DMS 273 (cell line): Measurements from ENCODE around the gene GRHL1.
A peak's percentile ranks its signal among the peaks of the same experiment; 100 is the strongest.

ENCODE experiments used
- DNase-seq: peaks from one replicate; lab custom pipeline; 2025; ENCODE audit not compliant: unreplicated experiment; lab: John Stamatoyannopoulos, UW

Gene GRHL1

DNA sequence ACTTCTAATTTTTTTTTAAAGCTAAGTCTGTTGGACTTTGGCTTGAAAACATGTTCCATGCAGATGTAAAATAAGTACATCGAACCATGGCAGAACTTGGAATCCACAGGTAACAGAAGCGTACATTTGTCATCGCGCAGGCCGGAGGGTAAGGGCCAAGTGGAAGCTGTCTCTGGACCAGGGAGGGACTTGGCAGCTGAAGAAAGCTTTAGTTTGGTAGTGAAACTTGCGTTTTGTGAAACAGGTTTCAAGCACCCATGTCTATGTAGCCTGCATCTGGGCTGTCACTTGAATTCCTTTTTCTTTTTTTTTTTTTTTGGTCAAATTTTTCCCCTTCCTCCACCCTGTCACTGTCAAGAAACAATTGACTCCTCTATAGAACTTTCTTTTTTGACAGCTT, 20.4 kb downstream of the GRHL1 start:
- no peak for DNase-seq

DNA sequence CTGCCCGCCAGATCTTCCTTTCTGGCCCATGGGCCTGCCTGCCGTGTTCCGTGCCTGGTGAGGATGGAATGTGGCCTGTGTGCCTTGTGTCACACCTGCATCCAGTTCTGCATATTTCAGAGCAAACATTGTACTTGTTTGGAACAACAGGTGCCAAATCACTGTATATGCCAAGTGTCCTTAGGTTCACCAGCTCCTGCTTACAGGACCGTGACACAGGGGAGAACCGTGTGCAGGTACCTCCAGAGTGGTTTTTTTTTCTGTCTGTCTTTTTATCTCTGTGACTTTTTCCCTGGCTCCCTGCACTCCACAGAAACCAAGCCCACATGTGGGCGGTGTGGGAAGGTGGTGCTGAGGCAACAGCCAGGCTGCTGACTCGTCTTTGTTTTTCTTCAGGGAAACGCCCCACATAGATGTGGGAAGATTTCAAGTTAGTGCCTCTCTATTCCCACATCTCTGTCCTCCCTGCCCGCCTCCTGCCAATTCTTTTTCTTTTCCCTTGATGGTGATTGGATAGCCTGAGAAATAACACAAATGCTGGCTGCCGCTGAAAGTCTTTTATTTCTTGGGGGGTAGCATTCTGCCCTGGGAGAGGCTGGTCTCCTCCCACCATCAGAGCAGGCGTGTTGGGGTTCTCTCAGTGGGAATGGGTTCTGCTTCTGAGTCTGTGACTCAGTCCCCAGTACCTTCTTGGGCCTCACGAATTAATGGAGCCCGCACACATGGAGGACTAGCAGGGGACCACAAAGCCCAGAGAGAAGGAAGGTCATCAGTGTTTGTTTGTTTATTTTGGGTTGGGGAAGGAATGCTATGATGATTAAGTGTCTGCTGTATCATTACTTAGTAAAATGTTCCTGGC, 21.4 kb downstream of the GRHL1 start:
- DNase-seq: no peak

DNA sequence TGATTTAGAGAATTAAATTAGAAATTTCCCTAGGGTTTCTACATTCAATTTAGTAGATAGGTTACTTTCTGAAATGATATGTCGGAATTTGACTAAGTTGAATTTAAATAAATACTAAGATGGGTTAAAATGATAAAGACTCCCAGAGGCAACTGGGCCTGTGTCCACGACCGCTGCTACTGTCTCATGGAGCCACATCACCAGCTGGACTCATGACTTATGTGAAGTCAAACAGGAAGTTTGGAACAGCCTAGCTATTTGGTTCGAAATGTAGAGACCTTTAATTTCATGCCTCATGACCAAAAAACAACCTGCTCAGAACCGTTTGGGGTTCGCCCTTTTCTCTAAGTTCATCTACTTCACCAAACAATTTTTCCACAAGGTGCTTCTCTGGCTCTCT, 22.2 kb downstream of the GRHL1 start:
- DNase-seq: no peak

DNA sequence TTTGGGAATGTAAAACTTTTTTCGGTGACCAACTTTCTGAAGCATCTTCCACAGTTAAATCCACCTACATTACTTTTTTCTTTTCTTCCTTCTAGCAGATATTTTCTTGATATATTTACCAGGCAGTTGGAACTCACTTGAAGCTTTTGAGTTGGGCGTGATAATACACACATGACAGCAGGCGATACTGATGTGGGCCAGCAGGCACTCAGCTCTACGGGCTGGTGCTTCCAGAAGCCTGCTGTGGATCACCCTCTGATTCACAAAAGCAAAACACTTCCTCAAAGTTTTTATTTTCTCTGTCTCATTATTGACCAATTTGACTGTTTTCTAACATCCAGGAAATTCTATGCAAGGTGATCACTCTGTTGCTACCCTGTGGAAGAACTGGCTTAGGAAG, 22.9 kb downstream of the GRHL1 start:
- DNase-seq: no peak

DNA sequence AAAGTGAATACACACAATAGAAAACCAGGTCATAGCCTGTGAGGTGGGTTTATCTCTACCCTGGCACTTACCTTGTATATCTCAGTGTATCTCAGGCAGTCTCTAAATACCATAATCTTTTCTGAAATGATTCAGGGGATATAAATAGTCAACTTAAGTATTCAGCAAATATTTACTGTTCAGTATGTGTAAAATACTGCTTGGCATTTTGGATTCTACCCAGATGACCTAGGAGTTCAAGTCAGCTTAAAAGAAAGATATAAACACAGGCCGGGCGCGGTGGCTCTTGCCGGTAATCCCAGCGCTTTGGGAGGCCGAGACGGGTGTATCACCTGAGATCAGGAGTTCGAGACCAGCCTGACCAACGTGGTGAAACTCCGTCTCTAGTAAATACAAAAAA, 23.8 kb downstream of the GRHL1 start:
- DNase-seq: no peak

DNA sequence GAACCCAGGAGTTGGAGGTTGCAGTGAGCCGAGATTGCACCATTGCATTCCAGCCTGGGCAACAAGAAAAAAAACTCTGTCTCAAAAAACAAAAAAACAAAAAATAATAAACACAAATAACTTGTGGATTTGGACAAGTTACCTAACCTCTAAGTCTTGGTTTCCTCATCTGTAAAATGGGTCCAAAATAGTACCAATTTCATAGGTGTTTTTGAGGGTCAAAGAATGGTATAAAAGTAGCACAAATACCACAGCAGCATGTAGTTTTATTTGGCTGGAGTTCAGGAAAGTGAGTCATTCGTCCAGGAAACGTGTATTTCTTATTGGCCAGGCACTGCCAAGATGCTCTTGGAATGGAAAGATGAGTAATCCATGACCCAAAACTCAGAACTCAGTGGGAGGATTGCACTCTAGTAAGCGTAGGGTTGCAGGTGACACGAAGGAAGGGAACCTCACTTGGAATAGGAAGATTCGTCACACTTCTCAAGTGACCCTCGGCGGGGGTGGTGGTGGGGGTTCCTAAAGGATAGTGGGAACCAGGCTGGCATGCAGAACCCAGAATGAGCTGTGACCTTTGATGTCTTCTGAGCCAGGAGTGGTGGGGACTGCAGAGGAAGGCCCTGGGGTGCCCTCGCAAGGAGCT, 24.4 kb downstream of the GRHL1 start:
- DNase-seq: peak; percentile 54

DNA sequence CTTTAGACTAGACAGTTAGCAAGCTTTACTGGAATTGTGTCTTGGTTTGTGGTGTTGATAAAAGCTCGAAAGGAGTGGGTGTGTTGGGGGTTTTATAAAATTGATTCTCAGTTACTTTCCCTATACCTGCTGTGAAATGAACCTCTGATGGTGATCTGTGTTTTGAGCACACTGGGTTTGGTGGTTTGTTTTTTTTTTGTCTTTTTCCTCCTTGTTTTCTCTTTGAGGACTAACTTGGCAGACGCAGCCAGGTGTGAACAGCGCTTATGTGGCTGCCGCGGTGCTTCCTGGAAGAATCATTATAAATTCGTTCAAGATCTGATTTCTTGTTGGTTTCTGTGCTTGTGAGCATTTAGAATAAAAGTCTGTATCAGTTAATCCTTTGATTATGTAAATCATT, 28.5 kb downstream of the GRHL1 start:
- no peak for DNase-seq

DNA sequence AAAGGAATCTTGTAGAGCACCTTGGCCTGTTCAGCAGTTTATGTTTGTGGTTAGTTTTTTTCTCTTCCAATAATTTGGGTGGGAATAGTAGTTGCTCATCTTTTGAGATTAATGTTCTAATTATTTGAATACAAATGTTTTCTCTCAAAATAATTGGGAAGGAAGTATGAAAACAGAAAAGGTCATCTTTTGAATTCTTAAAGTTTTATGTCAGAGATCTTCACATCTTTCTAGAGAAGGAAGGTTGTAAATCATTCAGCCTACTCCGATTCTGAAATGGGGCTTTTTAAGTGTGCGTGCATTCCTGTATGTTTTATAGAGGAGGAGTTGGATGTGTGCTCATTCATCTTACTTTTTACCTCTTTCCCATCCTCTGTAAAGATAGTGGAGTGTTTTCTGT, 29.0 kb downstream of the GRHL1 start:
- no peak for DNase-seq

DNA sequence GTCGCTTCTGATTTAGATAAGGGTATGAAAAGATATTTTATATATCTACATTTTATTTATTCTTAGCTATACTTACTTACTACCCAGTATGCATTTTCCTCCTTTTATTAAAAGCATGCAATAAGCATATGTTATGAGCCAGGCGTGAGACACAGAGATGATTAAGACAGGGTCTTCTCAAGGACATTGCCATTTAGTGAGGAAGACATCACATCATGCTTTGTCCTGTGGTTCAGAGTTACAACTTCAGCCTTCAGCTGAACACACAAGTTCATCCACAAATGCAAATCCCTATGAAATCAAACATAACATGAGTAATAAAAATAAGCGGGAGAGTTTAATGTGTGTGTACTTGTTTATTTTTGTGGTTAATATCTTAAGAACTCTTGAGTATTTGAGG, 30.2 kb downstream of the GRHL1 start:
- no peak for DNase-seq

DNA sequence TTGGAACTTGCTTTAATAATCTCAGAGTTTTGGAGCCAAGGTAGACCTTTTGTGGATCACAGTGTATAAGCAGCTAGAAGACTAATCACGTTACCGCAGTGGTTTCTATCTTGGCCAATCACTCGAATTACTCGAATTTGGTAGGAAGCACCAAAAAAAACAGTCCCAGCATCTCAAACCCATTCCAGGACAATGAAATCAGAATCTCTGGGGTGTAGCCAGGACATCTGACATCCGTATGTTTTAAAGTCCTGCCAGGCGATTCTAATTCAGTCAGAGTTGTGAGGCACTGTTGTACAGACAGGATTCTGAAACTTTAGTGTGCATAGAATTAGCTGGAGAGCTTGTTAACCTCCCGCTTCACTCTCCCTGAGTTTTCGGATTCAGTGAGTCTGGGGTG, 30.8 kb downstream of the GRHL1 start:
- DNase-seq: no peak

DNA sequence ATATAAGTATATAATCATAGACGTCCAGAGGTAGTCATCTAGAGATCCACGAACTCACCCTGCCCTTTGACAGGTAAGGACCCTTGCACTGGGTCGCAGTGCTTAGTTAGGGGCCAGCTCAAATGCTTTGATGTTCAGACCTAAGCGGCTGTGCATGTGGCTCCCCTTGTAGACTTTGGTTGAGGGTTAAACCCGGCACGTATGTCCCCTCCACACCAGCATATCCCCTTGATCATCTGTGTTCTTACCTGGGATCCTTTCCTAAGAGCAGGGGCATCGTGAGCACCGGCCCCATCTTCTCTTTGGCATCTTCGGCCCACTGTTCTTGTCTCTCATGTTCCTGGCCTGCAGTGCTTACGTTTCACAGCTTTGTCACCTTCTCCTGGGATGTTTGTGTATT, 31.4 kb downstream of the GRHL1 start:
- no peak for DNase-seq

DNA sequence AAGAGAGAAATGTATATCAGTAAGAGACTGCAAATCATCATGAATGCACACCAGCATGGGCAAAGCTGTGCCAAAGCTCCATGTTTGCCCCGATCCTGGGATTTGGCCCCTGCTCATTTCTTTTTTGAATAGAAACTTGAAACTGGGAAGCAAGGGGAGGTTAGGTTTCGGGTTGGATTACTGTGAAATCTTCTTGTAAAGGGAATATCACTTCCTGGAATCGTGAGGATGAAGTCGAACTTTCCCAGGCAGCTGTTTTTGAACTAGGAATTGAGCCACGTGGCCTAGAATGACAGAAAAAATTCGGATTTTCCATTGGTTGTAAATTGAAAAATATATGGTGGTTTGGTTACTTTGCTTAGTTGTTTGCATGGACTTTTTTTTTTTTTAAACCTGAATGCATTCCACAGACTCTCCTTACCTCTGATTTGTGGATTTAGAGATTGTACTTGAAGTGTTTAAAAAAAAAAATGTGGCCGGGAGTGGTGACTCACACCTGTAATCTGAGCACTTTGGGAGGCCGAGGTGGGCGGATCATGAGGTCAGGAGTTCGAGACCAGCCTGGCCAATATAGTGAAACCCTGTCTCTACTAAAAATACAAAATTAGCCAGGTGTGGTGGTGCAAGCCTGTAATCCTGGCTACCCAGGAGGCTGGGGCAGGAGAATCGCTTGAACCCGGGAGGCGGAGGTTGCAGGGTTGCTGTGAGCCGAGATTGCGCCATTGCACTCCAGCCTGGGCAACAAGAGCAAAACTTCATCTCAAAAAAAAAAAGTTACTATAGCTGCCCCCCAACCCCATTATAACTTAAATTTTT, 32.1 kb downstream of the GRHL1 start:
- DNase-seq: no peak

DNA sequence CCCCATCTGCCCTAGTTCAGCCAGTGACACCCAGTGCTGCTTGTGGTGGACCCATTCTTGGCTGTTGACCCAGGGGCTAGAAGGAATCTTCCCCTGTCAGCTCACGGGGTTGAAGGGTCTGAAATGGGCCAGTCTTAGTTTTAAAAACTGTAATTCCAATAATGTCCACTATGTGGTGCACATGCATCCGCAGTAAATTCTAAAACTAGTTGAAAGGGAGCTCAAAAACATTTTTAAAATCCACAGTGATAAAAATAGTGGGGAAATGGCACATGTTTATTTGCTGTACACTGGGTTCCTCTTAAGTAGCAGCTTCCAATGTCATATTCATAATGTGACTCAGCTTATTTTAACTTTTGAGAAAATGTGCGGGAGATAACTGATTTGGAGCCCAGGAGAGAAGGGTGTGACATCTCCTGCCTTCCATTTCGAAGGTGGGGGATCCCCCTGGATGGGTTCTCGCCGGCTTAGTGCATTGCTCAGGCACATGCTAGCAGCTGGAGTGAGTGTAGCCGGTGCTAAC, 32.8 kb downstream of the GRHL1 start:
- peak; percentile 75 for DNase-seq

DNA sequence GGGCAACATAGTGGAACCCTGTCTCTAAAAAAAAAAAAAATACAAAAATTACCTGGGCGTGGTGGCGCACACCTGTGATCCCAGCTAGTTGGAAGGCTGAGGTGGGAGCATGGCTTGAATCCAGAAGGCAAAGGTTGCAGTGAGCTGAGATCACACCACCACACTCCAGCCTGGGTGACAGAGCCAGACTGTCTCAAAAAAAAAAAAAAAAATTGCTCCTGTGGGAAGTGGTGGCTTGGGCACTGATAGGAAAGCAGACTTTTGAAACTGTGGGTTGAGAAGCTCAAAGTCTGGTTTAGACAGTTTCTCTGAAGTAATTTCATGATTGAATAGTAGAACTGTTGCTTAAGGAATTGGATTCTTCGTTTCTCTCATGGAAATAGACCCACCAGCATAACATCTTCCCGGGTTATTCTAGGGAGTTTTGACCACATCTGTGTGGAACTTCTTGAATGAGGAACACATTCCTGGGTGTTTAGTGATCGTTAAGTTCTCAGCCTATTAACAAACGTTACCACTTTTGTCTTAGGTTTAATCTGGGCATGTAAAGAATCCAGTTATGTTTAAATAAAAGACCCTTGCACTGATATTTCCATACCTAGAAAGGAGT, 33.5 kb downstream of the GRHL1 start:
- no peak for DNase-seq

DNA sequence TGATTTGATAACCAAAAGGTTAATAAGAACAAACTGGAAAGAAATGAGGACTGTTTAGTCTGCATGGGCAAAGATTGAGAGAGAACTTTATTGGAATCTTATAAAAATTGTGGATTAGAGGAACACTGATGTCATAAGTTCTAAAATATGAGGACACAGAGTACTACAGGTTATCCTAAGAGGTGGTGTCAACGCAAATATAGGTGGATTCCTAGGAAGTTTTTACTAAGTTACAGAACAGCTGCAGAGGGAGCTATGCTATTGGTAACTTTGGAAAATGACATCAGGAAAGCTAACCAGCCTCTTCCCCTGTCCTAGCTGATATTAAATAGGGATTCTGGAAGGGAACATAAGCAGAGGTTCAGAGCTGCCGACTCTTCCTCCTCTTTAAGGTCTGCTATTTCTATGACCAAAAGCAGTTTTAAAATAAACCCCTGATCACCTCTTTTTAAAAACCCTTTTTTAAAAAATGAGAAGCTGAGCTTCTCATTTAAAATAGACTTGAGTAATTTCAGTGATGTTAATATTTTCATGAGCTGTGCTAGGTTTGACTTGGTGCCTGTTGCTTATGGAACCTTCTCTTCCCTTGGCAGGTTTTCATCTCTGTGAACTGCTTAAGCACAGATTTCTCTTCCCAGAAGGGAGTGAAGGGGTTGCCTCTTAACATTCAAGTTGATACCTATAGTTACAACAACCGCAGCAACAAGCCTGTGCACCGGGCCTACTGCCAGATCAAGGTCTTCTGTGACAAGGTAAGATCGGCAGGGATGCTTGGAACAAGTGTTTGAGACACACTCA, 34.2 kb downstream of the GRHL1 start:
- DNase-seq: no peak

DNA sequence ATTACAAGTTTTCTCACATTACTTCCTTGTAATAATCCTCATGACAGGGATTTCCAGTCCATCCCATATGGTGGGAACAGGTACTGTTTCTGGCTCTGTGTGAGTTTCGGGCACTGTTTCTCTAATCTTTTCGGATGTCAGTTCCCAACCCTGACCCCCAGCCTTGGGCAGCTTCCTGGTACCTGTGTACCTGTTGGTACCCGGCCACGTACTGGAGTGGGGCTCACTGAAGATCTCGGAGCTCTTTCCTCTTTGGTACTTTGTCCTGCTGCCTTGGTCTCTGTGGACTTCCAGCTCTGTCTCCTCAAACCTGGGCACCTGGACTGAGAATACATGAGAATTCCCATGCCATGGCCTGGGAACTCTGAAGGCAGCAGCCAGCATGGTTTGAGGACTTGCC, 36.8 kb downstream of the GRHL1 start:
- DNase-seq: no peak

DNA sequence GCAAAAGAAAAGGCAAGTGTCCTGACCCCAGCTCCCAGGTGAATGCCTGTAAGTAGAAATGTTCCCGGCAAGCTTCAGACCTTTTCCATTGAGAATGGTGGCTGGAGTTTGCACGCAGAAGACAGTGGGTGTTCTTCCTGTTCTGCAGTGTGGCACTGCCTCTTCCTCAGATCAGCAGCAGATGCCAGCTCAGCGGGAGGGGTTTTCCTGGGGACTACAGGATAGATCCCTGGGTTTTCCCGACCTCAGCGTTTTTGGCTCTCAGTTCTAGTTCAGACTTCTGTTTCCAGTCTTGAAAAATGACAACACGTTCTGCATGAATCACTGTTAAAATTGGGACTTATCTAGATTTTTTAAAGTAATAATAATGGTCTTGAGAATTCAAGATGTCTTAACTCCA, 39.2 kb downstream of the GRHL1 start:
- peak; percentile 88 for DNase-seq

DNA sequence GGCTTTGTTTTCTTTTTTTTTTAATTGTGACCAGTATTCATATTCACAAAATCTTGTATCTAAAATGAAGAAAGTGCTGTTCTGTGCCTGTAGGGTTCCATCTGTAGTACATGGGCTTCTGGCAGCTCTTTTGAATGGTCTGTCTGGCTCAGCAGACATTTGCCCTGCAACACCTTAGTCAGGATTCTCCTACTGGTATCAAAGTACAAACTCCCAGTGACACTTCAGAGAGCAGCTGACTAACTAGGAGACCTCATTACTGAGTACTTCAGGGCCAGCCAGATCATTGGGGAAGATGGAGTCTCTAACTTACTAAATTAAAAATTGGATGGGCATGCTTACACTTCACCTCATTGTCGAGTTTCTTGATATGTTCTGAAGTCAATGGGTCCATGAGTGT, 39.7 kb downstream of the GRHL1 start:
- peak; percentile 32 for DNase-seq

DNA sequence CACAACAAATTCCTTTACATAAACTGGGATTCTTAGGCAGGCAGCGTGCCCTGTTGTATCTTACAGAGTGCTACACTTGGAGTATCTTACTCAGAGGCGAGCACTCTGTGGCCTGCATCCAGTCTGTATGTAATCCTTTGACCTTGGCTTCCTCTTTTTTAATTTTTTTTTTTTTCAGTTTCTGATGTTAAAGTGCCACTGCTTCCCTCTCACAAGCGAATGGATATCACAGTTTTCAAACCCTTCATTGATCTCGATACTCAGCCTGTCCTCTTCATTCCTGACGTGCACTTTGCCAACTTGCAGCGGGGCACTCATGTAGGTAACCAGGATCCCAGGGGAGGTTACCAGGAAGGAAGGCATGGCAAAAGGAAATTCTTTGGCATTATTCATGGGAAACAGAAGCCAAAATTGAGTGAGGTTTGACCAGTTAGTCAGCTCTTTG, 40.4 kb downstream of the GRHL1 start:
- no peak for DNase-seq

DNA sequence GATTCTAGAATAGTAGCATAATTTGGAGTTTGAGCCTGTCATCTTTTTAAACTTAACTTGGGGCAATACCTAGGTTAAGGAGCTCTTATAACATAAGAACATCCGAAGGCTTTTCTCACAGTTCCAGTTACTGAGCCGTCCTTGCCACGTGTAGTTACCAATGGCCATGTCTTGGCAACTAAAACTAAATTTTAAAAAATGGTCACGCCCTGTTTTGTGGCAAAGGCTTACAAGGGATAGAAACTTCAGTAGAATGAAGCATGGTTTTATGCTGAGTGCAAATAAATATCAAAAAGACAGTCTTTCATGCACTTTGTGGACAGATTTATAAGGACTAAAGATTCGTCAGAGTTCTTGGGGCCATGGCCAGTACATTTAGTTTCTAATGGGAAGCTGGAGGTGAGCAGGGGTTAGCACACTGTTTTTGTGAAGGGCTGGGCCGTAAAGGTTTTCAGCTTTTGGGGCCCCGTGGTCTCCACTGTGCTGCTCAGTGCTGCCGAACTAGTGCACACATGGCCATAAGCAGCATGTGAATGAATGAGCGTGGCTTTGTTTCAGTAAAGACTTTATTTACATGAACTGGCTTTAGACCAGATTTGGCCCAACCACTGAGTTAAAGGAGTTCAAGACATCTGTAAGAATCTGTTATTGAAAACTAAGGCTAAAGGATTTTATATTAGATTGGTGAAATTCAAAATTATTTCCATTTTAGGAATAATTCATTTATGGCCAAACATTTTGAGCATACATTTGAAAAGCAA, 41.1 kb downstream of the GRHL1 start:
- no peak for DNase-seq
